ENCODE data around the gene PTTG1IP.

Gene PTTG1IP

GRCh38 chr21:44901391-44902074, 28.0 kb upstream of the PTTG1IP start:
- peak; percentile 4 for DNase-seq
- H3K27me3 ChIP-seq: no peaks in the 10 kb centered on the region
- no peaks in the 10 kb centered on the region for H3K9me3 ChIP-seq
- H3K4me3 ChIP-seq (ENCODE audit: low read depth, low read length): no peak overlapping the region
- no peaks in the 10 kb centered on the region for H3K4me1 ChIP-seq
- H3K36me3 ChIP-seq: no peaks in the 10 kb centered on the region
- TF ChIP-seq, protein P1, sequence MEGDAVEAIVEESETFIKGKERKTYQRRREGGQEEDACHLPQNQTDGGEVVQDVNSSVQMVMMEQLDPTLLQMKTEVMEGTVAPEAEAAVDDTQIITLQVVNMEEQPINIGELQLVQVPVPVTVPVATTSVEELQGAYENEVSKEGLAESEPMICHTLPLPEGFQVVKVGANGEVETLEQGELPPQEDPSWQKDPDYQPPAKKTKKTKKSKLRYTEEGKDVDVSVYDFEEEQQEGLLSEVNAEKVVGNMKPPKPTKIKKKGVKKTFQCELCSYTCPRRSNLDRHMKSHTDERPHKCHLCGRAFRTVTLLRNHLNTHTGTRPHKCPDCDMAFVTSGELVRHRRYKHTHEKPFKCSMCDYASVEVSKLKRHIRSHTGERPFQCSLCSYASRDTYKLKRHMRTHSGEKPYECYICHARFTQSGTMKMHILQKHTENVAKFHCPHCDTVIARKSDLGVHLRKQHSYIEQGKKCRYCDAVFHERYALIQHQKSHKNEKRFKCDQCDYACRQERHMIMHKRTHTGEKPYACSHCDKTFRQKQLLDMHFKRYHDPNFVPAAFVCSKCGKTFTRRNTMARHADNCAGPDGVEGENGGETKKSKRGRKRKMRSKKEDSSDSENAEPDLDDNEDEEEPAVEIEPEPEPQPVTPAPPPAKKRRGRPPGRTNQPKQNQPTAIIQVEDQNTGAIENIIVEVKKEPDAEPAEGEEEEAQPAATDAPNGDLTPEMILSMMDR (IDR thresholded peaks at IDR 0.05; ENCODE audit: low read depth, low read length): no peak

DNA sequence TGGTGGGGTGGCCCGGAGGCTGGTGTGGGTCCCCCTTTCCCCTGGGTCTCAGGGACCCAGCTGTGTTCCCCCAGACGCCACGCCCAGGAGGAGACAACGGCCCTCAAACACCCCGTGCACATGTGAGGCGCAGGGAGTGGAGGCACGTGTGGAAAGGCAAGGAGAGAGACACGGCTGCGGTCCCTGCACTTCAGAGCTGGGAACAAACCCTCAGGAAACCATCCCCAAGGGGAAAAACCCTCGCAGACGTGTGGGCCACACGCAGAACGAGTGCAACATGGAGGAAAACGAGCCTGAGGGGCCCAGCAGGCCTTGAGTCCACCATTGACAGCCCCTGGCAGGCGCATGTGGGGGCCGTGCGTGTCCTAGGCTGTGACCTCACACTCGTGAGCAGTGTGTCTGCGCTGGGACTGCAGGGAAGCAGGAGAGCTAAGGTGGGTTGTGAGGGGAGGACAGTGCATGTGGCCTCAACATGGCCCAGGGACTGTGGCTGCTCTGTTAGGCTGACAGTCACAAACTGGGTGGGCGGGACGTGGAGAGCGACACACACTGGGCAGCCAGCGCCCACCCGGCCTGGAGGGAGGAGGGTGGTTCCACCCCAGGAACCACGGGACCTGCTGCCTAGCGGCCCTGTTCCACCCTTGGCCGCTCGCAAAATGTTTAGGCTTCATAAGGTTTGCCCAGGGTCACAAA, 27.2 kb upstream of the PTTG1IP start:
- no peaks in the 10 kb centered on the region for H3K27me3 ChIP-seq
- H3K36me3 ChIP-seq: no peaks in the 10 kb centered on the region
- H3K9me3 ChIP-seq: no peaks in the 10 kb centered on the region
- peak; percentile 16 for DNase-seq
- no peaks in the 10 kb centered on the region for H3K4me1 ChIP-seq
- TF ChIP-seq, protein P1 (IDR thresholded peaks at IDR 0.05; ENCODE audit: low read depth, low read length): no peak
- no peak overlapping the region for H3K4me3 ChIP-seq (ENCODE audit: low read depth, low read length)

DNA sequence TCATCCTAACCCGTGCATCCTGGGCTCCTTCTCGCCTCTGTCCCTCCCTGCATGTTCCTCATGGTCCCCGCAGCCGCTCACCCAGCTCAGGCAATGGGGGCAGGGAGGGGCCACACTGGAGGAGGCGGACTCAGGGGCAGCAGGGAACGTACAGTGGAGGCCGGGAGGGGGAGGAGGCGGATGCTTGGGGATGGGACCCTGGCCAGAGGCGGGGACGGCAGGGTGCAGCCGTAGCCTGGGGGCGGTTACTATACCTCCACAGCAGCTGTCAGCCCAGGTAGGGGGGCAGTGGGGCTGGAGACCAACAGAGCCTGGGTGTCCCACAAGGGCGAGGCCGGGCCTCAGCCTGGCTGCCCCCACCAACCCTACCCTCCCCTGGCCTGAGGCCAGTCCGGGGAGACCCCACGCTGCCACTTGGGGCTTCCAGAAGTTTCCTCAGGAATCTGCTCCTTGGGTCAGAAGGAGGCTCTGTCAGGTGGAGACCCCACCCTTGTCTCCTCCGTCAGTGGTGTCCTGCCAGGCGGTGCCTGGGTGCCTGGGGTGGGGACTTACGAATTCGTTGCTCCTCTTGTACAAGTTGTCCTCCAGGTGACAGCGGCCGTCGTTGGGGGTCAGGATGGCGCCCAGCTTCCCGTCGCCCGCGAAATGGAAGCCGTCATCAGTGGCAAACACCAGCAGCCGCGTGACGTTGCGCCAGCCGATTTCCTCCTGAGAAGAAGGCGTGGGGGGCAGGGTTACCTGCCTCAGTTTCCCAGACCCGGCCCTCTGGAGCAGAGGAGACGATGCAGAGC, 26.5 kb upstream of the PTTG1IP start:
- peak; percentile 22 for DNase-seq
- no peak overlapping the region for H3K4me3 ChIP-seq (ENCODE audit: low read depth, low read length)
- H3K9me3 ChIP-seq: no peaks in the 10 kb centered on the region
- H3K36me3 ChIP-seq: no peaks in the 10 kb centered on the region
- TF ChIP-seq, protein P1 (IDR thresholded peaks at IDR 0.05; ENCODE audit: low read depth, low read length): no peak
- no peaks in the 10 kb centered on the region for H3K27me3 ChIP-seq
- H3K4me1 ChIP-seq: no peaks in the 10 kb centered on the region

DNA sequence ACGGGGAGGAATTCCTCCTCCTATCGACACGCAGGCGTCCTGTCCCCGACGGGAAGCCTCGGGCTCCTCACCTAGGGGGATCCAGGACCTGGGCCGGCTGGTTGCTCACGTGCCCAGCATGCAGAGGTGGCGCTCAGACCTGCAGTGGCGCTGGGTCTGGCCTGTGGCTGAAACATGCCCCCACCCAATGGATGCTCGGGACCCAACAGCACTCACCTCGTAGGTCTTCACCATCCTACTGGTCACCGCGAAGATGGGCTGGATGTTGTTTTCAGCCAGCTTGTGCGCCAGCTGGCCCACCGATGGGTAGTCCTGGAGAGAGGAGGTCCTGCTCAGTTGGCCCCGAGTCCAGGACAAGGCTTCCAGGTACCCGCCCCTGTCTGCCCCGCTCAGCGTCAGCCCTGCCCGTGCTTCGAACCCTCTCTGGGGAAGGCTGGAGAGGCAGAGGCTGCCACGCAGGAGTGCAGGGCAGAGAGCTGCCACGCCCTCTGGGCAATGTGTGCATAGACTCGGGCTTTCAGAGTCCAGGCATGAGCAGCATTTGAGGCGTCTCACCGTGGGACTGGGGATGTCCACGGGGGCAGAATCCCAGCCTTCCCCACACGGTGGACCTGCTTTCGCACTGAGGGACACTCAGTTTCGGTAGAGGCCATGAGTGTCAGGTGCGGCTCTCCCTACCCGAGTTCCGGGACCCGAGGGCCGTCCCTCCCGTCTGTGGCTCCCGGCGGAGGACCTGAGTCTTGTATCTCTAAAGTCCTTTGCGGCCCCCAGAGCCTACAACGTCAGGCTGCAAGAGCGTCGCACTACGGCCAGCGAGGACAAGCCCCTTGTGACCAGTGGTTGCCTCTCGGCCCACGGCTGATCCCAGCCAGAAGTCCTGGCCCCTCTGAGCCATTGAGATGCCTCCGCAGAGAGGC, 25.6 kb upstream of the PTTG1IP start:
- DNase-seq: no peak
- no peaks in the 10 kb centered on the region for H3K27me3 ChIP-seq
- TF ChIP-seq, protein P1 (IDR thresholded peaks at IDR 0.05; ENCODE audit: low read depth, low read length): no peak
- H3K9me3 ChIP-seq: no peaks in the 10 kb centered on the region
- H3K36me3 ChIP-seq: no peaks in the 10 kb centered on the region
- H3K4me3 ChIP-seq (ENCODE audit: low read depth, low read length): no peak overlapping the region
- no peaks in the 10 kb centered on the region for H3K4me1 ChIP-seq

DNA sequence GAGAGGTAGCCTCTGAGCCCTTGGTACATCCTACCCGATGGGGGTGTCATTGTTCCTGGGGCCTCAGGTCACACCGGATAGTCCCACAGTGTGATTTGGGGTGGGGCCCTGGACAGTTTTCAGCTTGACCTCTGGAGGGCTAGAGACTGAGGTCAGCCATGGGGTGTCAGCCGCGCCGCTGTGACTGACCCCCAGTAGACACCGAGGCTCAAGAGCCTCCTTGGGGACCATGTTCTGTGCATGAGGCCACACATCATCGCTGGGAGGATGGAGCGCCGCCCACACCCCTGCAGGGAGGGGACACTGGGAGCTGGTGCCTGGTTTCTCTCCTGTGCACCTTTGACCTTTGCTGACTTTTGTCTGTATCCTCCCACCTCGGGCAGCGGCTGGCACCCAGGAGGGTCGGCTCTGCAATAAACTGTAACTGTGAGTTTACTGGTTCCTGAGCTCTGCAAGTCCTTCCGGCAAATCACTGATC, 24.6 kb upstream of the PTTG1IP start:
- H3K4me3 ChIP-seq (ENCODE audit: low read depth, low read length): no peak overlapping the region
- TF ChIP-seq, protein P1 (IDR thresholded peaks at IDR 0.05; ENCODE audit: low read depth, low read length): no peak
- no peaks in the 10 kb centered on the region for H3K4me1 ChIP-seq
- 0 out of 2 replicates have a peak, but pooled peaks cover 2% of the 10 kb centered on the region for H3K27me3 ChIP-seq
- H3K9me3 ChIP-seq: no peaks in the 10 kb centered on the region
- no peak for DNase-seq
- H3K36me3 ChIP-seq: no peaks in the 10 kb centered on the region

Measured in BE2C (cell line).